NCI-H1105 treated with DMSO at 0.1 percent for 48 hours (cell line): ENCODE measurements around the gene TMPRSS11A.

ENCODE experiments used
- DNase-seq: peaks from one replicate; lab custom pipeline; 2025; lab: John Stamatoyannopoulos, UW

TMPRSS11A gene

GRCh38 chr4:67869580-67870190 lies 93.6 kb downstream of the TMPRSS11A start:
- DNase-seq: no peak

GRCh38 chr4:67861513-67861912 lies 101.8 kb downstream of the TMPRSS11A start:
- DNase-seq: no peak
